Measurements from ENCODE around the gene IGF1.

The IGF1 gene

GRCh38 chr12:102526656-102527055 is 46.3 kb upstream of the IGF1 start:
- Histone ChIP-seq H3K9me2 (replicated peaks; ENCODE audit: control insufficient read depth, low read length) (no peaks in the 10 kb centered on the region), H3F3A (ENCODE audit: control insufficient read depth, insufficient read depth) (no peaks in the 10 kb centered on the region), H4K20me1 (ENCODE audit: control insufficient read depth, insufficient read depth, low read depth, low read length) (no peaks in the 10 kb centered on the region), H3K4me1 (ENCODE audit: control insufficient read depth, low read length) (no peaks in the 10 kb centered on the region), H3K4me3 (ENCODE audit: low read length) (no peak overlapping the region), H3K27ac (ENCODE audit: low read depth, low read length) (no peak overlapping the region), H3K36me3 (ENCODE audit: control insufficient read depth, low read length) (no peaks in the 10 kb centered on the region), H3K9me3 (ENCODE audit: control insufficient read depth, insufficient read depth, low read length) (no peaks in the 10 kb centered on the region), H3K4me2 (ENCODE audit: low read length) (no peak overlapping the region), H3K79me2 (ENCODE audit: control insufficient read depth, low read length) (no peaks in the 10 kb centered on the region), H3K27me3 (ENCODE audit: control insufficient read depth, low read length) (no peaks in the 10 kb centered on the region)
- no peak for TF ChIP-seq EZH2phosphoT487 (IDR thresholded peaks at IDR 0.05; ENCODE audit: borderline replicate concordance, low read length)

- no peaks in the 10 kb centered on the region for H4K20me1 ChIP-seq (ENCODE audit: control insufficient read depth, insufficient read depth, low read depth, low read length)
- no peak overlapping the region for H3K4me2 ChIP-seq (ENCODE audit: low read length)
- no peak overlapping the region for H3K4me3 ChIP-seq (ENCODE audit: low read length)
- H3K36me3 ChIP-seq (ENCODE audit: control insufficient read depth, low read length), result no peaks in the 10 kb centered on the region
- no peak overlapping the region for H3K27ac ChIP-seq (ENCODE audit: low read depth, low read length)
- H3K79me2 ChIP-seq (ENCODE audit: control insufficient read depth, low read length), result no peaks in the 10 kb centered on the region
- TF ChIP-seq CTCF (IDR thresholded peaks at IDR 0.05; ENCODE audit: low read depth, low read length, poor library complexity, severe bottlenecking) (no peak), EZH2phosphoT487 (IDR thresholded peaks at IDR 0.05; ENCODE audit: borderline replicate concordance, low read length) (no peak)
- H3F3A ChIP-seq (ENCODE audit: control insufficient read depth, insufficient read depth), result no peaks in the 10 kb centered on the region
- no peaks in the 10 kb centered on the region for H3K9me2 ChIP-seq (replicated peaks; ENCODE audit: control insufficient read depth, low read length)
- H3K4me1 ChIP-seq (ENCODE audit: control insufficient read depth, low read length), result no peaks in the 10 kb centered on the region
- no peaks in the 10 kb centered on the region for H3K27me3 ChIP-seq (ENCODE audit: control insufficient read depth, low read length)
- H3K9me3 ChIP-seq (ENCODE audit: control insufficient read depth, insufficient read depth, low read length), result no peaks in the 10 kb centered on the region
Observed at GRCh38 chr12:102522768-102523167, 42.4 kb upstream of the IGF1 start.

GRCh38 chr12:102521662-102522277 is 41.4 kb upstream of the IGF1 start:
- Histone ChIP-seq H3F3A (ENCODE audit: control insufficient read depth, insufficient read depth) (no peaks in the 10 kb centered on the region), H4K20me1 (ENCODE audit: control insufficient read depth, insufficient read depth, low read depth, low read length) (no peaks in the 10 kb centered on the region), H3K9me2 (replicated peaks; ENCODE audit: control insufficient read depth, low read length) (no peaks in the 10 kb centered on the region), H3K79me2 (ENCODE audit: control insufficient read depth, low read length) (no peaks in the 10 kb centered on the region), H3K9me3 (ENCODE audit: control insufficient read depth, insufficient read depth, low read length) (no peaks in the 10 kb centered on the region), H3K27me3 (ENCODE audit: control insufficient read depth, low read length) (no peaks in the 10 kb centered on the region), H3K36me3 (ENCODE audit: control insufficient read depth, low read length) (no peaks in the 10 kb centered on the region), H3K4me3 (ENCODE audit: low read length) (no peak overlapping the region), H3K27ac (ENCODE audit: low read depth, low read length) (no peak overlapping the region), H3K4me1 (ENCODE audit: control insufficient read depth, low read length) (no peaks in the 10 kb centered on the region), H3K4me2 (ENCODE audit: low read length) (no peak overlapping the region)
- TF ChIP-seq EZH2phosphoT487 (IDR thresholded peaks at IDR 0.05; ENCODE audit: borderline replicate concordance, low read length) (no peak), CTCF (IDR thresholded peaks at IDR 0.05; ENCODE audit: low read depth, low read length, poor library complexity, severe bottlenecking) (no peak)

DNA sequence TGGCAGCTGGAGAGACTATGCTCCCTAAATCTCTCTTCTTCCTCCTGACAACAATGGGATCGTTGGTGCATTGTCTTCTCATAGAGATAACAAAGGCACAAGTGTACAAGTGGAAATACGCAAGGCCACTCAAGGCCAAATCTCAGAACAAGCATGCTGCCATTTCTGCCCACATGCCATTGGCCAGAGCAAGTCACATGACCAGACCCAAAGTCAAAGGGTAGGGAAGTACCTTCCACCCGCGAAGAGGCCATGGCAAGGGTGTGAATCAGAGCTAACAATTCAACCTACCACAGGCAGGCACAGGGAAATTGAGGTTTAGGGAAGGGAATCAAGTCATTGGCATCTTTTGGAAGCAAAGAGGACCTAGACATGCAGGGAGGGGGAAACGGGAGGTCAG is 38.5 kb upstream of the IGF1 start:
- Histone ChIP-seq H3K9me3 (ENCODE audit: control insufficient read depth, insufficient read depth, low read length) (no peaks in the 10 kb centered on the region), H3K4me3 (ENCODE audit: low read length) (no peak overlapping the region), H3K36me3 (ENCODE audit: control insufficient read depth, low read length) (no peaks in the 10 kb centered on the region), H4K20me1 (ENCODE audit: control insufficient read depth, insufficient read depth, low read depth, low read length) (no peaks in the 10 kb centered on the region), H3K27ac (ENCODE audit: low read depth, low read length) (no peak overlapping the region), H3K27me3 (ENCODE audit: control insufficient read depth, low read length) (no peaks in the 10 kb centered on the region), H3K4me2 (ENCODE audit: low read length) (no peak overlapping the region), H3K79me2 (ENCODE audit: control insufficient read depth, low read length) (no peaks in the 10 kb centered on the region), H3K4me1 (ENCODE audit: control insufficient read depth, low read length) (no peaks in the 10 kb centered on the region), H3K9me2 (replicated peaks; ENCODE audit: control insufficient read depth, low read length) (no peaks in the 10 kb centered on the region), H3F3A (ENCODE audit: control insufficient read depth, insufficient read depth) (no peaks in the 10 kb centered on the region)
- TF ChIP-seq EZH2phosphoT487 (IDR thresholded peaks at IDR 0.05; ENCODE audit: borderline replicate concordance, low read length) (no peak), CTCF (IDR thresholded peaks at IDR 0.05; ENCODE audit: low read depth, low read length, poor library complexity, severe bottlenecking) (no peak)

All from DOHH2 (cell line).